Measurements from ENCODE around the gene DUSP14. TPM values are rescaled to one million over a fixed set of nuclear protein-coding genes. Genes with fewer than 3 reads are reported as not detected.

Gene DUSP14
- polyA plus RNA-seq, 1 experiment = 152 TPM

- Histone ChIP-seq H3K27me3 (ENCODE audit: control insufficient read depth, insufficient read depth, low read length) (no peaks in the 10 kb centered on the region), H3K36me3 (ENCODE audit: control insufficient read depth, insufficient read depth, low read length) (peaks cover 9% of the 10 kb centered on the region), H3K4me3 (ENCODE audit: low read depth, low read length) (no peak overlapping the region)
- ChIA-PET POLR2A (no interaction called here), CTCF (interaction anchor here (0.7 to 4.0 kb wide), 3 partner anchors 9 to 15 kb away, joined by 3 to 14 read pairs (median 4); no protein-coding TSS in a partner anchor)
- TF ChIP-seq CTCF (IDR thresholded peaks at IDR 0.05; ENCODE audit: insufficient read depth, low read depth, low read length) = no peak
- no peak for DNase-seq (ENCODE audit: low read depth)
Observed at GRCh38 chr17:37555386-37555785, 65.7 kb downstream of the DUSP14 start.

GRCh38 chr17:37557482-37557881 is 67.8 kb downstream of the DUSP14 start:
- ChIA-PET CTCF (no interaction called here), POLR2A (no interaction called here)
- Histone ChIP-seq H3K36me3 (ENCODE audit: control insufficient read depth, insufficient read depth, low read length) (peaks cover 9% of the 10 kb centered on the region), H3K4me3 (ENCODE audit: low read depth, low read length) (no peak overlapping the region), H3K27me3 (ENCODE audit: control insufficient read depth, insufficient read depth, low read length) (no peaks in the 10 kb centered on the region)
- TF ChIP-seq CTCF (IDR thresholded peaks at IDR 0.05; ENCODE audit: insufficient read depth, low read depth, low read length) = no peak
- DNase-seq (ENCODE audit: low read depth) = no peak

GRCh38 chr17:37558299-37558698 is 68.6 kb downstream of the DUSP14 start:
- ChIA-PET CTCF (no interaction called here), POLR2A (no interaction called here)
- DNase-seq (ENCODE audit: low read depth) = no peak
- Histone ChIP-seq H3K36me3 (ENCODE audit: control insufficient read depth, insufficient read depth, low read length) (peaks cover 8% of the 10 kb centered on the region), H3K27me3 (ENCODE audit: control insufficient read depth, insufficient read depth, low read length) (no peaks in the 10 kb centered on the region), H3K4me3 (ENCODE audit: low read depth, low read length) (no peak overlapping the region)
- TF ChIP-seq CTCF (IDR thresholded peaks at IDR 0.05; ENCODE audit: insufficient read depth, low read depth, low read length) = no peak

GRCh38 chr17:37562016-37562745 is 72.5 kb downstream of the DUSP14 start:
- ChIA-PET CTCF (no interaction called here), POLR2A (interaction anchor here (0.6 to 0.7 kb wide), 2 partner anchors 33 to 47 kb away, joined by 3 read pairs; no protein-coding TSS in a partner anchor)
- Histone ChIP-seq H3K36me3 (ENCODE audit: control insufficient read depth, insufficient read depth, low read length) (peaks cover 5% of the 10 kb centered on the region), H3K4me3 (ENCODE audit: low read depth, low read length) (no peak overlapping the region), H3K27me3 (ENCODE audit: control insufficient read depth, insufficient read depth, low read length) (no peaks in the 10 kb centered on the region)
- no peak for TF ChIP-seq CTCF (IDR thresholded peaks at IDR 0.05; ENCODE audit: insufficient read depth, low read depth, low read length)
- DNase-seq (ENCODE audit: low read depth) = no peak

Other genes starting within 250 kb of the DUSP14 start
- not detected in 2 replicates for gene C17orf78, start 113.9 kb upstream of the DUSP14 start, polyA plus RNA-seq (2011; rRNA removed)
- 26.9 and 32.4 TPM in 2 replicates for gene ACACA, start 83.1 kb upstream of the DUSP14 start, polyA plus RNA-seq (2011; rRNA removed)
- gene TADA2A, start 83.0 kb upstream of the DUSP14 start, polyA plus RNA-seq (2011; rRNA removed) = 13.6 and 19.3 TPM in 2 replicates
- 10.2 and 13.1 TPM in 2 replicates for gene SYNRG, start 119.5 kb downstream of the DUSP14 start, polyA plus RNA-seq (2011; rRNA removed)
- 14.7 and 24.4 TPM in 2 replicates for gene DDX52, start 153.6 kb downstream of the DUSP14 start, polyA plus RNA-seq (2011; rRNA removed)